ENCODE results near the gene DCAF7. TPM values are rescaled to one million over a fixed set of nuclear protein-coding genes. Genes with fewer than 3 reads are reported as not detected.
A peak's percentile ranks its signal among the peaks of the same experiment; 100 is the strongest.

The DCAF7 gene
- total RNA-seq, 3 donors from 2014 or later, result 23.0 to 29.6 (median 27.2) TPM

DNA sequence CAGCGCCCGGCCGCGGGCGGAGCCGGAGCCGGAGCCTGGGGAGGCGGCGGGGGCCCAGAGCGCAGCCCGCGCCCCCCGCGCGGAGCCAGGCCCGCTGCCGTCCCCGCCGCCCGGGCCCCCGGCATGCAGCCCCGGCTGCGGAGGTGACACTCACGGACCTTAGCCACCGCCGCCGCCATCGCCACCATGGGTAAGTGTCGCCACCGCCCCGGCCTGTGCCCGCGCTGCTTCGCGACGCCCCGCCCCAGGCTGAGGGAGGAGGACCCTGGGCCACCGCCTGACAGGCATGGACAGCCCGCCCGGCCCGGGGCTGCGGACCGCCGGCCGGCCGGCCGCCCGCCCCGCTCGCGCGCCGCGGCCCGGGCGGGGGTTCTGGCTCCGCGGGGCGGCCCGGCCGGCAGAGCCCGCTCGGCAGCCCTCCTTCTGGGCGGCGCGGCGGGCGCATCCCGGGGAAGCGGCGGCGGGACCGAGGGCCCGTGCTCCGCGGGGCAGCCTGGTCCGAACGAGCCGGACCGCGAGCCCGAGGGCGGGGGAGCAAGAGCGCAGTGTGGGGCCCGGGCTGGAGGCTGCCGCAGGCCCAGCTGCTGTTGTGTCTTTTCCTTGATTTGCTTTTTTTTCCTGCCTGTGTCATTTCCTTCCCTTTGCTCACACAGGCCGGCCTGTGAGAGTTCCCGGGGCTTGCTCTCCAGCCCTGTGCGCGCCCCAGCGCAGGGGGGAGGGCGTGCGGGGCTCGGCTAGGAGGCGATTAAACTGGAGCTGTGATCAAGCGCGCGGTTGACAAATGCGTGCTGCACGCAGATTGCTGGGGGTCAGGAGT, 72.5 kb downstream of the DCAF7 start:
- no peaks in the 10 kb centered on the region for H3K27me3 ChIP-seq
- TF ChIP-seq, protein P1, sequence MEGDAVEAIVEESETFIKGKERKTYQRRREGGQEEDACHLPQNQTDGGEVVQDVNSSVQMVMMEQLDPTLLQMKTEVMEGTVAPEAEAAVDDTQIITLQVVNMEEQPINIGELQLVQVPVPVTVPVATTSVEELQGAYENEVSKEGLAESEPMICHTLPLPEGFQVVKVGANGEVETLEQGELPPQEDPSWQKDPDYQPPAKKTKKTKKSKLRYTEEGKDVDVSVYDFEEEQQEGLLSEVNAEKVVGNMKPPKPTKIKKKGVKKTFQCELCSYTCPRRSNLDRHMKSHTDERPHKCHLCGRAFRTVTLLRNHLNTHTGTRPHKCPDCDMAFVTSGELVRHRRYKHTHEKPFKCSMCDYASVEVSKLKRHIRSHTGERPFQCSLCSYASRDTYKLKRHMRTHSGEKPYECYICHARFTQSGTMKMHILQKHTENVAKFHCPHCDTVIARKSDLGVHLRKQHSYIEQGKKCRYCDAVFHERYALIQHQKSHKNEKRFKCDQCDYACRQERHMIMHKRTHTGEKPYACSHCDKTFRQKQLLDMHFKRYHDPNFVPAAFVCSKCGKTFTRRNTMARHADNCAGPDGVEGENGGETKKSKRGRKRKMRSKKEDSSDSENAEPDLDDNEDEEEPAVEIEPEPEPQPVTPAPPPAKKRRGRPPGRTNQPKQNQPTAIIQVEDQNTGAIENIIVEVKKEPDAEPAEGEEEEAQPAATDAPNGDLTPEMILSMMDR (IDR thresholded peaks at IDR 0.05), result no peak
- TF ChIP-seq POLR2AphosphoS5 (IDR thresholded peaks at IDR 0.05), result peak in 1 of 3 donors; percentile 16
- peaks cover 0 to 21% of the 10 kb centered on the region in 2 donors for H3K4me1 ChIP-seq
- intact Hi-C loops (cut with DNase I; ENCODE audit: low total_unique reads), result no loop called here
- no peaks in the 10 kb centered on the region for H3K9me3 ChIP-seq
- no peaks in the 10 kb centered on the region for H3K36me3 ChIP-seq
- peak overlapping the region; percentile 76 to 82 (median 81) for H3K4me3 ChIP-seq
- peak overlapping the region; percentile 86 to 97 for H3K27ac ChIP-seq
- peak; percentile 52 to 71 for DNase-seq (ENCODE audit: low spot score in 2 of 2)

DNA sequence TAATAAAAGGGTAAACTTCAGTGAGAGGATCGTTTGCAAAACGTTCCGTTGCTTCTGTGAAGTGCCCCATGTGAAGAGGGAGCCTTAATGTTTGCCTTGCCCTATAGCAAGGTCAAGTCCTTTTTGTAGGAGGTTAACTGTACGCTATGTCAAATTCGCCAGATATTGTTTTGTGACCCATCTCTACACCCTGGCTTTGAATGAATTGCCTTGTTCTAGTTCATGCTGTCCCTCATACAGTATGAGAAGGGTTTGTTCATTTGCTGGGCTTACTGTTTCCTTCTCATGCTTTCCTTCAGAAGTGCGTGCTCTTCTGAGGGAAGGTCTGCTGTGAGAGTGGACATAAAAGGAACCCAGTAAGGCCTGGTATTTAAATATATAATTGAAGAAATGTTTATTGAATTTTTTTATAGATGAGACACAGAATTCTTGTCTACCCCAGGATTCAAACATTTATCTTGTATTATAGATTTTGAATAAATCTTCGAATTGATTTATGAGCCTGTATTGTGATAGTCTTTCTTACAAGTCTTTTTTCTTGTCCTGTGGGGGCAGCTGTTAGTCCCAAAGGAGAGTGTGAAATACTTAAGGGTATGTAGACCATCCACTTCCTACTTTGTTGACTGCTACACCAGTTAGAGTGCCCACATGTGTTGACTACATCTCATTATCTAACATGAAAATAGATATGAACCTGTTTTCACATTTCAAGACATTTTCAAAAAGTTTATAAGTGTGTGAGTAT, 73.7 kb downstream of the DCAF7 start:
- H3K4me1 ChIP-seq, result peaks cover 0 to 21% of the 10 kb centered on the region in 2 donors
- intact Hi-C loops (cut with DNase I; ENCODE audit: low total_unique reads), result no loop called here
- H3K4me3 ChIP-seq, result peak overlapping the region; percentile 76 to 82 (median 81)
- no peak for TF ChIP-seq POLR2AphosphoS5 (IDR thresholded peaks at IDR 0.05)
- TF ChIP-seq, protein P1 (IDR thresholded peaks at IDR 0.05), result no peak
- TF ChIP-seq POLR2A (IDR thresholded peaks at IDR 0.05), result no peak
- no peaks in the 10 kb centered on the region for H3K27me3 ChIP-seq
- no peak for DNase-seq (ENCODE audit: low spot score in 2 of 2)
- H3K36me3 ChIP-seq, result no peaks in the 10 kb centered on the region
- no peaks in the 10 kb centered on the region for H3K9me3 ChIP-seq
- H3K27ac ChIP-seq, result no peak overlapping the region

DNA sequence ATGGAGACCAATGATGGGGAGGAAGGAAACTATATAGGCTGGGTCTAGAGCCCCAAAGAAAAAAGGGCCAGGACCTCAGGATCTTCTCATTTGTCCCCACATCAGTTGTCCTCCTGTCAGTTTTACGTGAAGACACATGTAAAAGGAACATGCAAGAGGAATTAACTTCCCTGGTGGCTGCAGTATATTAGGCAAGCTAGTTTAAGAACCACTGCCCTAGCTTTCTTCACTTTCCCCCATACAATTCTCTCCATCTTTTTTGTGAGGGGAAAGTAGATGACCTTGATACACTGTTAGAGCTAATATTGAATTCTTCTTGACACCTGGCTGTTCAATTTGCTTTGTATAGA, 74.2 kb downstream of the DCAF7 start:
- no peak overlapping the region for H3K4me3 ChIP-seq
- intact Hi-C loops (cut with DNase I; ENCODE audit: low total_unique reads), result no loop called here
- no peaks in the 10 kb centered on the region for H3K27me3 ChIP-seq
- TF ChIP-seq POLR2AphosphoS5 (IDR thresholded peaks at IDR 0.05), result no peak
- TF ChIP-seq POLR2A (IDR thresholded peaks at IDR 0.05), result no peak
- TF ChIP-seq, protein P1 (IDR thresholded peaks at IDR 0.05), result no peak
- H3K36me3 ChIP-seq, result no peaks in the 10 kb centered on the region
- no peaks in the 10 kb centered on the region for H3K9me3 ChIP-seq
- H3K27ac ChIP-seq, result no peak overlapping the region
- H3K4me1 ChIP-seq, result peaks cover 0 to 23% of the 10 kb centered on the region in 2 donors
- DNase-seq (ENCODE audit: low spot score in 2 of 2), result no peak

DNA sequence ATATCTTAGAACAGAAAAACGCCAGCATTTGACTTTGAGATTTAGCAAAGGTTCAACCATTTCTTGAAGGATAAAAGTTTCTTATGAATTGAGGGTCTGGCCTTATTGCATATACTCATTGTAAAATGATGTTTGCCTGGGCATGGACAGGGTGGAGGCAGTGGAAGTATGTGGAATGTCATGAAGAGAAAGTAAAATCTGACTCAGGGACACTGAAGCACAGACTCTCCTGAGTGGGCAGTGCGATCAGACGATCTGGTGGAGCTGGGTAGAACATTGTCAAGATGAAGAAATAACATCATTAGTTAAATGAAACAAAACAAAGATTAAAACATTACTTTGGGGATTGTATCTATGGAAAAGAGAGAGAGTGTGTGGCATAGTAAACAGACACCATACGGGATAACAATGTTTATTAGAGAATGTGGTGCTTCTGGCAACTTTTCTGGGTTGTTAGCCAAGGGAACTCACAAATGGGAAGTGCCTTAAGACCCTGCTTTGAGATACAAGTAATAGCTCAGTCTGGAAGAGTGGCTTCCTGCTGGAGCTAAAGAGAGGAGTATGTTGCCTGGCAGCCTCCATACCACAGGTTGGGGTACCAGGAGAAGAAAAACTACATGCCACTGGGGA, 76.4 kb downstream of the DCAF7 start:
- H3K4me1 ChIP-seq, result peaks cover 0 to 30% of the 10 kb centered on the region in 2 donors
- TF ChIP-seq, protein P1 (IDR thresholded peaks at IDR 0.05), result no peak
- intact Hi-C loops (cut with DNase I; ENCODE audit: low total_unique reads), result no loop called here
- H3K9me3 ChIP-seq, result no peaks in the 10 kb centered on the region
- H3K36me3 ChIP-seq, result no peaks in the 10 kb centered on the region
- peak overlapping the region in 1 of 2 donors; percentile 42 for H3K27ac ChIP-seq
- H3K27me3 ChIP-seq, result no peaks in the 10 kb centered on the region
- H3K4me3 ChIP-seq, result no peak overlapping the region
- DNase-seq (ENCODE audit: low spot score in 2 of 2), result no peak

DNA sequence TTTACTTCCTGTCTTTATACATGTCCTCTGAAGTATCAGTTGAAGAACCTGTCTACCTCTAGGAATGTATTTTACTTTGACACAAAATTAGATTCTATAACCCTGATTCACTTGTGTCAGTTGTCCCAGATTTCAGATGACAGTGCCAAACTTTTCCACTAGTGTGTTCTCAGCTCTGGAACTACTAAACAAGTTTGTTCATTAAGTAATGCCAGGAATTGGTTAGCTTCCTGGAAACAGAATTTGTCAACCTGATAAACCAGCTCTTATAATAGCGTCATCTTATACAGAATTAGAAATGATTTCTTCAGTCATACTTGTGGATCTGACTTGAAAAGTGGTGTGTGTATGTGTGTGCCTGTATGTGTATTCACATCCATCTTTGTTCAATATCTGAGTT, 79.3 kb downstream of the DCAF7 start:
- DNase-seq (ENCODE audit: low spot score in 2 of 2), result no peak
- H3K36me3 ChIP-seq, result no peaks in the 10 kb centered on the region
- TF ChIP-seq, protein P1 (IDR thresholded peaks at IDR 0.05), result no peak
- no peak for TF ChIP-seq POLR2AphosphoS5 (IDR thresholded peaks at IDR 0.05)
- TF ChIP-seq POLR2A (IDR thresholded peaks at IDR 0.05), result no peak
- H3K27me3 ChIP-seq, result no peaks in the 10 kb centered on the region
- H3K9me3 ChIP-seq, result no peaks in the 10 kb centered on the region
- H3K4me1 ChIP-seq, result peaks cover 0 to 19% of the 10 kb centered on the region in 2 donors
- no peak overlapping the region for H3K4me3 ChIP-seq
- intact Hi-C loops (cut with DNase I; ENCODE audit: low total_unique reads), result no loop called here
- peak overlapping the region; percentile 9 to 64 for H3K27ac ChIP-seq

Data from breast epithelium (tissue), 4 donors.